ENCODE measurements around the gene SIVA1. TPM values are rescaled to one million over a fixed set of nuclear protein-coding genes. Genes with fewer than 3 reads are reported as not detected.

Gene SIVA1
- total and polyA plus RNA-seq, 2 donors (not counting 1 experiment from before 2014, with no cell fraction given): 50.7 to 123 TPM

GRCh38 chr14:104730487-104730886 is 22.5 kb upstream of the SIVA1 start:
- Histone ChIP-seq H3K36me3 (replicated peaks in 1 of 2; ENCODE audit: control extremely low read depth in 1 of 2, control insufficient read depth in 1 of 2, extremely low read depth in 1 of 2, insufficient read depth in 2 of 2, low read length in 1 of 2) (no peaks in the 10 kb centered on the region), H4K20me1 (ENCODE audit: control insufficient read depth, insufficient read depth, low read length, poor library complexity, severe bottlenecking) (no peaks in the 10 kb centered on the region), H3K9ac (ENCODE audit: low read length) (no peak overlapping the region), H3K4me2 (replicated peaks; ENCODE audit: low read depth, low read length, poor library complexity, severe bottlenecking) (no peak overlapping the region), H3K4me1 (ENCODE audit: control insufficient read depth in 2 of 2, insufficient read depth in 2 of 2, low read length in 2 of 2) (no peaks in the 10 kb centered on the region), H2AFZ (ENCODE audit: insufficient read depth, low read depth, low read length, poor library complexity, severe bottlenecking) (no peak overlapping the region), H3K27ac (ENCODE audit: low read length in 2 of 2) (no peak overlapping the region), H3K9me3 (ENCODE audit: control extremely low read depth in 1 of 3, control insufficient read depth in 2 of 3, insufficient read depth in 1 of 3, low read length in 2 of 3) (no peaks in the 10 kb centered on the region), H3K4me3 (ENCODE audit: control extremely low read depth in 1 of 5, extremely low read depth in 1 of 5, insufficient read depth in 1 of 5, low read depth in 2 of 5, low read length in 4 of 5) (no peak overlapping the region), H3K79me2 (ENCODE audit: control insufficient read depth, insufficient read depth, low read length) (no peaks in the 10 kb centered on the region), H3K27me3 (replicated peaks in 1 of 4; ENCODE audit: control extremely low read depth in 1 of 4, control insufficient read depth in 3 of 4, insufficient read depth in 4 of 4, low read length in 3 of 4) (peaks cover 0 to 3% (median 0%) of the 10 kb centered on the region in 4 experiments)
- Mint-ChIP-seq H3K27me3 (peaks cover 8% of the 10 kb centered on the region), H3K27ac (no peak overlapping the region), H3K9me3 (ENCODE audit: insufficient read depth) (no peaks in the 10 kb centered on the region), H3K4me3 (no peak overlapping the region), H3K4me1 (no peaks in the 10 kb centered on the region)
- no peak for DNase-seq
- TF ChIP-seq CTCF (IDR thresholded peaks at IDR 0.05) (no peak), EZH2 (IDR thresholded peaks at IDR 0.05; ENCODE audit: borderline replicate concordance, insufficient read depth, low read depth, low read length, poor library complexity, severe bottlenecking) (no peak)
- ChIA-PET POLR2A (no interaction called here), CTCF (no interaction called here)
- intact Hi-C loops (cut with micrococcal nuclease): no loop called here
- no peak for ATAC-seq (ENCODE audit: low read depth)
- 88% methylated on average over 5 of the region's 5 CpGs for WGBS (ENCODE audit: insufficient coverage)

GRCh38 chr14:104731320-104732294 is 21.3 kb upstream of the SIVA1 start:
- ChIA-PET POLR2A (interaction anchor here (0.6 kb wide), 1 partner anchor 53 kb away, joined by 3 read pairs; no protein-coding TSS in a partner anchor), CTCF (no interaction called here)
- Mint-ChIP-seq H3K9me3 (ENCODE audit: insufficient read depth) (no peaks in the 10 kb centered on the region), H3K27me3 (peaks cover 8% of the 10 kb centered on the region), H3K4me3 (no peak overlapping the region), H3K27ac (no peak overlapping the region), H3K4me1 (no peaks in the 10 kb centered on the region)
- H3K79me2 ChIP-seq (ENCODE audit: control insufficient read depth, insufficient read depth, low read length): no peaks in the 10 kb centered on the region
- DNase-seq (no peak), ATAC-seq (ENCODE audit: low read depth) (no peak)
- TF ChIP-seq CTCF (IDR thresholded peaks at IDR 0.05): no peak
- no peak for TF ChIP-seq EZH2 (IDR thresholded peaks at IDR 0.05; ENCODE audit: borderline replicate concordance, insufficient read depth, low read depth, low read length, poor library complexity, severe bottlenecking)
- H3K9me3 ChIP-seq (ENCODE audit: control extremely low read depth in 1 of 3, control insufficient read depth in 2 of 3, insufficient read depth in 1 of 3, low read length in 2 of 3): no peaks in the 10 kb centered on the region
- no peak overlapping the region for H2AFZ ChIP-seq (ENCODE audit: insufficient read depth, low read depth, low read length, poor library complexity, severe bottlenecking)
- H3K4me1 ChIP-seq (ENCODE audit: control insufficient read depth in 2 of 2, insufficient read depth in 2 of 2, low read length in 2 of 2): no peaks in the 10 kb centered on the region
- no peak overlapping the region for H3K4me3 ChIP-seq (ENCODE audit: control extremely low read depth in 1 of 5, extremely low read depth in 1 of 5, insufficient read depth in 1 of 5, low read depth in 2 of 5, low read length in 4 of 5)
- H3K4me2 ChIP-seq (replicated peaks; ENCODE audit: low read depth, low read length, poor library complexity, severe bottlenecking): no peak overlapping the region
- no peaks in the 10 kb centered on the region for H3K36me3 ChIP-seq (replicated peaks in 1 of 2; ENCODE audit: control extremely low read depth in 1 of 2, control insufficient read depth in 1 of 2, extremely low read depth in 1 of 2, insufficient read depth in 2 of 2, low read length in 1 of 2)
- H3K27ac ChIP-seq (ENCODE audit: low read length in 2 of 2): no peak overlapping the region
- peaks cover 0 to 5% (median 1%) of the 10 kb centered on the region in 4 experiments for H3K27me3 ChIP-seq (replicated peaks in 1 of 4; ENCODE audit: control extremely low read depth in 1 of 4, control insufficient read depth in 3 of 4, insufficient read depth in 4 of 4, low read length in 3 of 4)
- WGBS (ENCODE audit: insufficient coverage): 90% methylated on average over 17 of the region's 18 CpGs
- no peaks in the 10 kb centered on the region for H4K20me1 ChIP-seq (ENCODE audit: control insufficient read depth, insufficient read depth, low read length, poor library complexity, severe bottlenecking)
- intact Hi-C loops (cut with micrococcal nuclease): no loop called here
- no peak overlapping the region for H3K9ac ChIP-seq (ENCODE audit: low read length)
